ENCODE measurements around the gene CFAP77. TPM values are rescaled to one million over a fixed set of nuclear protein-coding genes. Genes with fewer than 3 reads are reported as not detected.
A peak's percentile ranks its signal among the peaks of the same experiment; 100 is the strongest.

Gene CFAP77
- total RNA-seq, 2 experiments from 2014 or later = not detected

DNA sequence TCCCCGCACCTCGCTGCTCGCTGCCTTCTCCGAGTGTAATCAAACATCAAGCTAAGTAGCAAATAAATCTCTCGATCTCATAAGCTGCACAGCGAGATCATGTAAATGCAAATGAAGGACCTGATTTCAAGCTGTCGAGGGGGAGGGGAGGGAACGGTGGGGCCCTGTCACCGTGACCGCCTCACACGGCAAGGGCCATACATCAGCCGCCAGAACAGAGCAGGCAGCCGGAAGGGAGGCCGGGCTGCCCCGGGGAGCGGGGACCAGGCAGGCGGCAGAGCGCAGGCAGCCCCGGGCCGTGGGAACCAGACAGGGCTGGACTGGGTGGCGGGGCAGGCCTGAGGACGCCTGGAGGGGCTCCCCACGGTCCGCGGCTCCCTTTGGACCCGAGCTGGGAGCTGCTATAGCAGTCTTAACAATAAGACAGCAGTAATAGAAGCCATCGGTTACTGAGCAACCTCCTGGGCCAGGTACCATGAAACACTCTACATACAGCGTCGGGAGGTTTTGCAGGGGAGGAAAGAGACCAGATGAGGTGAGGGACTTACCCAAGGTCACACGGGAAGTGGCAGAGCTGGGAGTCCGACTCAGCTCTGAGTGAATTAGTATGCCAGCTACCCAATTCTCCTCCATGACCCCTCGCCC, 76.8 kb downstream of the CFAP77 start:
- Mint-ChIP-seq H3K9me3 (no peaks in the 10 kb centered on the region), H3K27ac (peak overlapping the region; percentile 85), H3K27me3 (peaks cover 31% of the 10 kb centered on the region), H3K4me3 (peak overlapping the region; percentile 56), H3K36me3 (no peaks in the 10 kb centered on the region), H3K4me1 (ENCODE audit: low read depth) (peaks cover 28% of the 10 kb centered on the region)
- intact Hi-C loops (cut with micrococcal nuclease) = loop anchor here (1.0 kb wide), 1 partner anchor 76 kb away; no protein-coding TSS in a partner anchor
- CTCF ChIA-PET = interaction anchor here (0.7 to 1.7 kb wide), 2 partner anchors 75 to 202 kb away, joined by 3 to 5 read pairs; no protein-coding TSS in a partner anchor
- POLR2A ChIA-PET = no interaction called here
- peak; percentile 78 for DNase-seq

DNA sequence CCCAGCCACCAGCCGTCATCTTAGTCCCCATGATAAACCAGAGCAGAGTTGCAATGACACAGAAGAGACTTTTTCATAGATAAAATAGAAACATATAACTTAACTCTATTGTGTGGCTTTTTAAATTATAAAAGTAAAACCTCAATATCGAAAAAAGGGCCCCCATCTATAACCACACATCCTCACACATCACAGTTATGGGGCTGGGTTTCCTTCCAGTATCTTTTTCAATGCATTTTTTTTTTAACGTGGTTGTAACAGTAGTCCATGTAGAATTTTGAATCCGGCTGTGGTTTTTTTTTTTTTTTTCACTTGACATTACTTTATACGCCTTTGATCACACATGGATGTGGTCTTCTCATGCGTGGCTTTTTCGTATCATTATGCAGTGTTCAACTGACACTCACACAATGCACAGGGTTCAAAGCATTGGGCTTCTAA, 77.4 kb downstream of the CFAP77 start:
- DNase-seq = peak; percentile 29
- Mint-ChIP-seq H3K4me1 (ENCODE audit: low read depth) (peaks cover 28% of the 10 kb centered on the region), H3K36me3 (no peaks in the 10 kb centered on the region), H3K27me3 (peaks cover 31% of the 10 kb centered on the region), H3K9me3 (no peaks in the 10 kb centered on the region), H3K27ac (peak overlapping the region; percentile 85), H3K4me3 (peak overlapping the region; percentile 56)
- intact Hi-C loops (cut with micrococcal nuclease) = loop anchor here (1.0 kb wide), 1 partner anchor 76 kb away; no protein-coding TSS in a partner anchor
- CTCF ChIA-PET = interaction anchor here (0.7 to 1.7 kb wide), 2 partner anchors 75 to 202 kb away, joined by 3 to 5 read pairs; no protein-coding TSS in a partner anchor
- POLR2A ChIA-PET = no interaction called here

DNA sequence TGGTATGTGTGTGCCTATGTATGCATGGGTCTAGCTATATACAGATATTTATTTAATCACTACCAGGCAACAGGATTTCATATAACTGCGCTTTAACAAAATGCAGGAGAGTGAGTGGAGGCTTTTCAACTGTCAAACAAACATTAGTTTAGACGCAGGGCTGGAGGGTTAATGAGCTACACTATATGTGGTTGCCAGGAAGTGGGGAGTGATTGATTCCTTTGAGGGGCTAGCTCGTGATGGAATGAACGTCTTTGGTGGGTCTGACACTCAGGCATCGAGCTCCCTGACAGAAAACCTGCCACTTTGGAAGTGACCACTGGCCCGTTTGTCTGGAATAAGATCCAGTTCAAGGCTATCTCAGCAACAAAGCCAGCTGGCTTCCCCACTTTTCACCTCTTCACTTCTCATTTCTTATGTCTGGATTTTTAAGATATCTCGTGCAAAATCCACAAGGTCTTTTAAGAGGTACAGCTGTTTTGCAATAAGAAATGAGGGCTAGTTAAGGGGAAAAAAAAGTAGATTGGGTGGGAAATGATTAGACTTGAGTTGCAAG, 78.0 kb downstream of the CFAP77 start:
- Mint-ChIP-seq H3K4me3 (no peak overlapping the region), H3K4me1 (ENCODE audit: low read depth) (peaks cover 28% of the 10 kb centered on the region), H3K36me3 (no peaks in the 10 kb centered on the region), H3K27me3 (peaks cover 33% of the 10 kb centered on the region), H3K9me3 (no peaks in the 10 kb centered on the region), H3K27ac (no peak overlapping the region)
- DNase-seq = no peak
- intact Hi-C loops (cut with micrococcal nuclease) = loop anchor here (1.0 kb wide), 1 partner anchor 77 kb away; no protein-coding TSS in a partner anchor
- POLR2A ChIA-PET = no interaction called here
- CTCF ChIA-PET = interaction anchor here (0.6 to 1.4 kb wide), 3 partner anchors 17 to 76 kb away, joined by 3 read pairs; no protein-coding TSS in a partner anchor

GRCh38 chr9:132488626-132489025, 78.6 kb downstream of the CFAP77 start:
- Mint-ChIP-seq H3K4me1 (ENCODE audit: low read depth) (peaks cover 28% of the 10 kb centered on the region), H3K27ac (no peak overlapping the region), H3K36me3 (no peaks in the 10 kb centered on the region), H3K27me3 (peaks cover 36% of the 10 kb centered on the region), H3K9me3 (no peaks in the 10 kb centered on the region), H3K4me3 (no peak overlapping the region)
- ChIA-PET POLR2A (no interaction called here), CTCF (interaction anchor here (0.6 to 1.4 kb wide), 3 partner anchors 17 to 77 kb away, joined by 3 read pairs; no protein-coding TSS in a partner anchor)
- DNase-seq = no peak
- intact Hi-C loops (cut with micrococcal nuclease) = no loop called here

- Mint-ChIP-seq H3K27me3 (peaks cover 38% of the 10 kb centered on the region), H3K4me1 (ENCODE audit: low read depth) (peaks cover 28% of the 10 kb centered on the region), H3K36me3 (no peaks in the 10 kb centered on the region), H3K9me3 (no peaks in the 10 kb centered on the region), H3K4me3 (peak overlapping the region; percentile 8), H3K27ac (no peak overlapping the region)
- POLR2A ChIA-PET = no interaction called here
- DNase-seq = no peak
- intact Hi-C loops (cut with micrococcal nuclease) = no loop called here
- CTCF ChIA-PET = interaction anchor here (1.4 kb wide), 1 partner anchor 18 kb away, joined by 3 read pairs; no protein-coding TSS in a partner anchor
Observed at GRCh38 chr9:132489536-132489935, 79.5 kb downstream of the CFAP77 start.

DNA sequence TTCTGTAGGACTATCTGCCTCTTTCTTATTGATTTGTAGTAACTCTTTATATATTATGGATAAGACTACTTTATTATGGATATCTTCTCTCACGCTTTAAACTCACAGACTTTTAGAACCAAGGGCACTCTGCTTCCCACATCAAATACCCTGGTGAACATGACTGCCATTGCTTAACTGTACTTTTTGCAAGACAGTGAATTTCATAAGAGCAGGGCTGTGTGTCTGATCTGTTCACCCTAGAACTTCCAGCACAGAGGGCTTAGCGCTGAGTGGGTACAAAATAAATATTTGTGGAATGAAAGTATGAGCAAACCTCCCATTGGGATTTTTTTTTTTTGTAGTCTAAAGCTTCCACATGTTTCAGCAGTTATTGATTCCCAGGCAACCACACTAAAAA, 84.8 kb downstream of the CFAP77 start:
- Mint-ChIP-seq H3K4me1 (ENCODE audit: low read depth) (no peaks in the 10 kb centered on the region), H3K27ac (no peak overlapping the region), H3K27me3 (peaks cover 22% of the 10 kb centered on the region), H3K9me3 (no peaks in the 10 kb centered on the region), H3K36me3 (no peaks in the 10 kb centered on the region), H3K4me3 (no peak overlapping the region)
- ChIA-PET CTCF (interaction anchor here (1.0 kb wide), 1 partner anchor 13 kb away, joined by 3 read pairs; no protein-coding TSS in a partner anchor), POLR2A (no interaction called here)
- no peak for DNase-seq
- intact Hi-C loops (cut with micrococcal nuclease) = no loop called here

GRCh38 chr9:132497731-132498130, 87.7 kb downstream of the CFAP77 start:
- ChIA-PET CTCF (interaction anchor here (1.1 kb wide), 1 partner anchor 11 kb away, joined by 3 read pairs; no protein-coding TSS in a partner anchor), POLR2A (no interaction called here)
- H3K27me3 Mint-ChIP-seq = peaks cover 14% of the 10 kb centered on the region

DNA sequence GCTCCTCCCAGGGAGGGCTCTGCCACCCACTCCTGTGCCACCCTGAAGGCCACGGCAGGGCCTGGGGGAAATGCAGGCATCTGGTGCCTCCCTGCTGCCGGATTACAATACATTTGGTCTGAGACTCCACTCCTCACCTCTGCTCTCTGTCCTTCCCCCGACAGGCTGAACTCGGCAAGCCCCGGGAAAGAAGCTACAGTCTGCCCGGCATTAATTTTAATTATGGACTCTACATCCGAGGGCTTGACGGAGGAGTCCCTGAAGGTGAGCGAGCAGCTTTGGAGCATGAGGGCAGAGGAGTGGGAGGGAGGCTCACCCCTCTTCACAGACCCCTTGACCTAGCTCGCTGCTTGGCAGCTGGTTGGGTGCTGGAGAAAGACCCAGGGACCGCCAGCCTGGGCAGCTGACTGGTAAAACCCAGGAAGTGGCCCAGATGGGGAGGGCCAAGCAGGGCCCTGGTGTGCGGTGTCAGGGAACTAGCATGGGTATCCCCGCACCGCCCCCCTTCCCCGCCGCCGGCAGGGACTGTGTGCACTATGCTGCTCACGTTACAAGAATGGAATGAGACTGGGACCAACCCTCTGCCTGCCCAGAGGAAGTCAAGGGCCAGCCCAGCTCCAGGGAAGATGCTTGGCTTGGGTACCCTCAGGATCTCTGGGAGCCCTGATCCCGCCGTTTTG, 88.7 kb downstream of the CFAP77 start:
- POLR2A ChIA-PET = no interaction called here
- Mint-ChIP-seq H3K27ac (no peak overlapping the region), H3K4me3 (no peak overlapping the region), H3K9me3 (no peaks in the 10 kb centered on the region), H3K4me1 (ENCODE audit: low read depth) (no peaks in the 10 kb centered on the region), H3K27me3 (peaks cover 11% of the 10 kb centered on the region), H3K36me3 (no peaks in the 10 kb centered on the region)
- CTCF ChIA-PET = no interaction called here
- intact Hi-C loops (cut with micrococcal nuclease) = no loop called here
- DNase-seq = no peak

More at GRCh38 chr9:132497731-132498130, 87.7 kb downstream of the CFAP77 start:
- H3K4me3 Mint-ChIP-seq = no peak overlapping the region
- DNase-seq = no peak
- intact Hi-C loops (cut with micrococcal nuclease) = no loop called here
- no peak overlapping the region for H3K27ac Mint-ChIP-seq
- no peaks in the 10 kb centered on the region for H3K36me3 Mint-ChIP-seq
- H3K9me3 Mint-ChIP-seq = no peaks in the 10 kb centered on the region
- H3K4me1 Mint-ChIP-seq (ENCODE audit: low read depth) = no peaks in the 10 kb centered on the region

DNA sequence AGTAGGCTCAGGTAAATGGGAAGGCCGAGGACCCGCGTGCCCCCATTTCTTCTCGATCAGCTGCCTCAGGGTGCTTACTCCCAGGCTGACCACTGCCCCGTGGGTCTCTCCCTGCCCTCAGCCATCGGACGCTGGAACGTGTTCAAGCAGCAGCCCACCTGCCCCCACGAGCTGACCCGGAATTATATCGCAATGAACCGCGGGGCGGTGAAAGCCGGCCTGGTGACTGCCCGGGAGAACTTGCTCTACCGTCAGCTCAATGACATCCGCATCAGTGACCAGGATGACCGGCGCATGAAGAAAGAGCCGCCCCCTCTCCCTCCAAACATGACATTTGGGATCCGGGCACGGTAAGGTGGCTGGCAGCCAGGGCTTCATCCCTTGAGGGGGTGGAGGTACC, 89.2 kb downstream of the CFAP77 start:
- intact Hi-C loops (cut with micrococcal nuclease) = no loop called here
- Mint-ChIP-seq H3K4me3 (no peak overlapping the region), H3K4me1 (ENCODE audit: low read depth) (no peaks in the 10 kb centered on the region), H3K9me3 (no peaks in the 10 kb centered on the region), H3K36me3 (no peaks in the 10 kb centered on the region), H3K27me3 (peaks cover 8% of the 10 kb centered on the region), H3K27ac (no peak overlapping the region)
- ChIA-PET POLR2A (no interaction called here), CTCF (no interaction called here)
- DNase-seq = no peak

- CTCF ChIA-PET = no interaction called here
- DNase-seq = no peak
- Mint-ChIP-seq H3K9me3 (no peaks in the 10 kb centered on the region), H3K4me1 (ENCODE audit: low read depth) (no peaks in the 10 kb centered on the region), H3K36me3 (no peaks in the 10 kb centered on the region), H3K27ac (no peak overlapping the region), H3K27me3 (peaks cover 5% of the 10 kb centered on the region), H3K4me3 (no peak overlapping the region)
- POLR2A ChIA-PET = no interaction called here
- intact Hi-C loops (cut with micrococcal nuclease) = no loop called here
Observed at GRCh38 chr9:132500193-132500592, 90.2 kb downstream of the CFAP77 start.

- Mint-ChIP-seq H3K27ac (no peak overlapping the region), H3K4me1 (ENCODE audit: low read depth) (peaks cover 8% of the 10 kb centered on the region), H3K4me3 (no peak overlapping the region), H3K27me3 (peaks cover 8% of the 10 kb centered on the region), H3K9me3 (no peaks in the 10 kb centered on the region), H3K36me3 (no peaks in the 10 kb centered on the region)
- intact Hi-C loops (cut with micrococcal nuclease) = no loop called here
- CTCF ChIA-PET = no interaction called here
- POLR2A ChIA-PET = no interaction called here
- no peak for DNase-seq
Observed at GRCh38 chr9:132502480-132502879, 92.5 kb downstream of the CFAP77 start.

DNA sequence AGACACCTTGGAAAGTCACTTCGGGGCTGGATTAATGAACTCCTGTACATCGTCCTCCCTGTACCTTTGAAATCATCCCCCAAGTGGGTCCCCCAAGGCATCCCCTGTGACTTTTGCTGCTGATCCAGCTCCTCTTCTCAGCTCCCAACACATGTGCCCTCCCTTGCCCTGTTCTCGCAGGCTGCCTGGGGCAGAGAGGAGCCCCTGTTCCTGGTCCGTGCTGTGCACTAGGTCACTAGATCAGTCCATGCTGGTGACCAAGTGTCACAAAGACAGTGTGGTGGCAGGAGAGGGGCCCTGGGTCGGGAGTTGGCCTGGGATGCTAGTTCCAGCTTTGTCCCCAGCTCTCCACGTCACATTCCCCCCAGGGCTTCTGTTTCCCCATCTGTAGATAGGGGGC, 93.1 kb downstream of the CFAP77 start:
- H3K4me3 Mint-ChIP-seq = no peak overlapping the region
- no peaks in the 10 kb centered on the region for H3K9me3 Mint-ChIP-seq
- H3K27me3 Mint-ChIP-seq = peaks cover 7% of the 10 kb centered on the region
- CTCF ChIA-PET = no interaction called here
- POLR2A ChIA-PET = no interaction called here
- intact Hi-C loops (cut with micrococcal nuclease) = no loop called here
- H3K4me1 Mint-ChIP-seq (ENCODE audit: low read depth) = peaks cover 14% of the 10 kb centered on the region
- no peak overlapping the region for H3K27ac Mint-ChIP-seq
- no peaks in the 10 kb centered on the region for H3K36me3 Mint-ChIP-seq
- DNase-seq = no peak

Data from activated CD4-positive, alpha-beta memory T cell treated with anti-CD3 and anti-CD28 coated beads for 36 hours (primary cell).